ENCODE data around the gene ITGA8. TPM values are rescaled to one million over a fixed set of nuclear protein-coding genes. Genes with fewer than 3 reads are reported as not detected.
"Not testable (repeated sequence)": the region's sequence is repeated elsewhere in the genome, so short reads cannot be mapped to it uniquely, and the experiment has no call there.

ITGA8 gene
- total RNA-seq, 1 donor = 2.5 TPM

DNA sequence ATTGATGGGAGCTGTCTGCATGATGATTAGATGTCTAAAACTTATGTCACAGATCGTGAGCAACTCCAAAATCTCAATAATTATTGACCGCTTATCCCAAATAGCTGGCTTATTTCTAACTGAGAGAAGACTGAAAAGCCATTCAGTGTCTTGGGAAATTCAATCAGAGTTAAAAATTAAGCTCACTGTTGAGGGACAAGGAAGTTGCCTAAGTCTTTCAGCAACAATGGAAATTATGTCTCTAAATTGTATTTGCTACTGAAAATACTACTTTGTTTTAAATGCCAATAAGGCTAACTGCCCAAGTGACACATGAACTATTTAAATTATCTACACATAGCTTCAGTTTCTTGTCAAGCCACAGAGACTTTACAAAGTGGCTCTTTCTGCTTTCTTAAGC, 240.8 kb downstream of the ITGA8 start:
- no peak overlapping the region for H3K4me2 ChIP-seq (ENCODE audit: insufficient read depth, low read length)
- no peaks in the 10 kb centered on the region for H3K36me3 ChIP-seq (ENCODE audit: insufficient read depth, low read length)
- H3K79me2 ChIP-seq (ENCODE audit: insufficient read depth, low read length) = no peaks in the 10 kb centered on the region
- no peaks in the 10 kb centered on the region for H3K9me3 ChIP-seq (ENCODE audit: low read depth, low read length)
- H4K20me1 ChIP-seq (ENCODE audit: insufficient read depth, low read length) = no peaks in the 10 kb centered on the region
- no peak overlapping the region for H3K4me3 ChIP-seq (ENCODE audit: insufficient read depth, low read length)
- DNase-seq (ENCODE audit: insufficient read length, low spot score, missing footprints) = no peak
- H3K27me3 ChIP-seq (ENCODE audit: insufficient read depth, low read length) = peaks cover 14% of the 10 kb centered on the region
- TF ChIP-seq, protein P1, sequence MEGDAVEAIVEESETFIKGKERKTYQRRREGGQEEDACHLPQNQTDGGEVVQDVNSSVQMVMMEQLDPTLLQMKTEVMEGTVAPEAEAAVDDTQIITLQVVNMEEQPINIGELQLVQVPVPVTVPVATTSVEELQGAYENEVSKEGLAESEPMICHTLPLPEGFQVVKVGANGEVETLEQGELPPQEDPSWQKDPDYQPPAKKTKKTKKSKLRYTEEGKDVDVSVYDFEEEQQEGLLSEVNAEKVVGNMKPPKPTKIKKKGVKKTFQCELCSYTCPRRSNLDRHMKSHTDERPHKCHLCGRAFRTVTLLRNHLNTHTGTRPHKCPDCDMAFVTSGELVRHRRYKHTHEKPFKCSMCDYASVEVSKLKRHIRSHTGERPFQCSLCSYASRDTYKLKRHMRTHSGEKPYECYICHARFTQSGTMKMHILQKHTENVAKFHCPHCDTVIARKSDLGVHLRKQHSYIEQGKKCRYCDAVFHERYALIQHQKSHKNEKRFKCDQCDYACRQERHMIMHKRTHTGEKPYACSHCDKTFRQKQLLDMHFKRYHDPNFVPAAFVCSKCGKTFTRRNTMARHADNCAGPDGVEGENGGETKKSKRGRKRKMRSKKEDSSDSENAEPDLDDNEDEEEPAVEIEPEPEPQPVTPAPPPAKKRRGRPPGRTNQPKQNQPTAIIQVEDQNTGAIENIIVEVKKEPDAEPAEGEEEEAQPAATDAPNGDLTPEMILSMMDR (IDR thresholded peaks at IDR 0.05; ENCODE audit: extremely low read depth, low read depth, low read length) = no peak
- H3K27ac ChIP-seq (ENCODE audit: low read depth, low read length) = no peak overlapping the region
- peaks cover 9% of the 10 kb centered on the region for H3K4me1 ChIP-seq (ENCODE audit: insufficient read depth, low read length)
- H2AFZ ChIP-seq (ENCODE audit: low read length) = no peak overlapping the region

DNA sequence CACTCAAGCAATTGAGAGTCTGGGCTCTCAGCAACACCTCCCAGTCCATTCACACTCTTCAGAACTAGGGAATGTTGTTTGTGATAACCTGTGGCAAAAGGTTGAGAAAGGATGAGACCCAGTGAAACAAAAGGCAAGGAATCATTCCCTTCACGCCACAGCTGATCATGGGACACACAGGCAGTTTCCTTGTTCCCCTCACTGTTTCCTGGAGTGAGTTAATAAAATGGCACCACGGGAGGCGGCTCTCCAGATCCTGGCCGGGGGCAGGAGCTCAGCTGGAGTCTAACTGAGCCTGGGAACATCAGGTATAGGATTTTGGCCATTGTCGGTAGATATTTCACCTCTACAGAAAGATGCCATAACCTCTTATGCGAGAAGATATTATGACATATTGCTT, 241.3 kb downstream of the ITGA8 start:
- Histone ChIP-seq H3K9me3 (ENCODE audit: low read depth, low read length) (no peaks in the 10 kb centered on the region), H3K27me3 (ENCODE audit: insufficient read depth, low read length) (peaks cover 14% of the 10 kb centered on the region), H3K36me3 (ENCODE audit: insufficient read depth, low read length) (no peaks in the 10 kb centered on the region), H3K27ac (ENCODE audit: low read depth, low read length) (no peak overlapping the region), H3K79me2 (ENCODE audit: insufficient read depth, low read length) (no peaks in the 10 kb centered on the region), H4K20me1 (ENCODE audit: insufficient read depth, low read length) (no peaks in the 10 kb centered on the region), H3K4me3 (ENCODE audit: insufficient read depth, low read length) (no peak overlapping the region), H3K4me2 (ENCODE audit: insufficient read depth, low read length) (no peak overlapping the region), H2AFZ (ENCODE audit: low read length) (no peak overlapping the region), H3K4me1 (ENCODE audit: insufficient read depth, low read length) (peaks cover 9% of the 10 kb centered on the region)
- TF ChIP-seq, protein P1 (IDR thresholded peaks at IDR 0.05; ENCODE audit: extremely low read depth, low read depth, low read length) = no peak
- DNase-seq (ENCODE audit: insufficient read length, low spot score, missing footprints) = no peak

DNA sequence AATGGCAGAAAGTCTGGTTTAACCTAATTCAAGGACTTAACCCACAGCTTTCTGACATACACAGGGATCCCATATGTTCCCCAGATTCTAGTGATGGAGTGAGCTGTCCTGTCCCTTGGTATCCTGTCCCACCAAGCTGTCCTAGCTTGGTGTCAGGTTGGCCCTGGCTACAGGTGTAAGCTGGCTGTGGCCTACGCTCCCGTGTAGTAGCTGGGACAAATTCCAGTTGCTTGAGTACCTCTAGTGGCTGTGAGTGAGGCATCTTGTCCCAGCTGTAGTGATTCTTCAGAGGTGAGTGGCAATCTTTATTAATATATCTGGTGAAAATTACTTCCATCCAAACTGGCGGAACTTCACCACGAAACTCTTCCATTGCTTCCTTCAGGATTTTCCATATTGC, 243.4 kb downstream of the ITGA8 start:
- H3K27ac ChIP-seq (ENCODE audit: low read depth, low read length) = no peak overlapping the region
- H3K4me3 ChIP-seq (ENCODE audit: insufficient read depth, low read length) = no peak overlapping the region
- H3K27me3 ChIP-seq (ENCODE audit: insufficient read depth, low read length) = peaks cover 11% of the 10 kb centered on the region
- no peak overlapping the region for H2AFZ ChIP-seq (ENCODE audit: low read length)
- TF ChIP-seq, protein P1 (IDR thresholded peaks at IDR 0.05; ENCODE audit: extremely low read depth, low read depth, low read length) = no peak
- no peaks in the 10 kb centered on the region for H3K36me3 ChIP-seq (ENCODE audit: insufficient read depth, low read length)
- no peaks in the 10 kb centered on the region for H3K79me2 ChIP-seq (ENCODE audit: insufficient read depth, low read length)
- no peaks in the 10 kb centered on the region for H3K9me3 ChIP-seq (ENCODE audit: low read depth, low read length)
- no peak for DNase-seq (ENCODE audit: insufficient read length, low spot score, missing footprints)
- no peaks in the 10 kb centered on the region for H4K20me1 ChIP-seq (ENCODE audit: insufficient read depth, low read length)
- H3K4me2 ChIP-seq (ENCODE audit: insufficient read depth, low read length) = no peak overlapping the region
- H3K4me1 ChIP-seq (ENCODE audit: insufficient read depth, low read length) = peaks cover 25% of the 10 kb centered on the region

DNA sequence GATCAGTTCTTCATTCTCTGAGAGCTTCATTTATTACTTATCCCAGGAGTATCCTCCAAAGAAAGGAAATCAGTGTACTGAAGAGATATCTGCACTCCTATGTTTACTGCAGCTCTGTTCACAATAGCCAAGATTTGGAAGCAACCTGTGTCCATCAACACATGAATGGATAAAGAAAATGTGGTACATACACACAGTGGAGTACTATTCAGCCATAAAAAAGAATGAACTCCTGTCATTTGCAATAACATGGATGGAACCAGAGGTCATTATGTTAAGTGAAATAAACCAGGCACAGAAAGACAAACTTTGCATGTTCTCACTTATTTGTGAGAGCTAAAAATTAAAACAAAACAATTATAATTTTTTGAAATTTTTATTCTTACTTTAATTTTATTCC, 244.3 kb downstream of the ITGA8 start:
- H2AFZ ChIP-seq (ENCODE audit: low read length); H3K9me3 ChIP-seq (ENCODE audit: low read depth, low read length); DNase-seq (ENCODE audit: insufficient read length, low spot score, missing footprints); H3K36me3 ChIP-seq (ENCODE audit: insufficient read depth, low read length); H3K4me3 ChIP-seq (ENCODE audit: insufficient read depth, low read length); H3K27ac ChIP-seq (ENCODE audit: low read depth, low read length); H3K79me2 ChIP-seq (ENCODE audit: insufficient read depth, low read length); H3K4me2 ChIP-seq (ENCODE audit: insufficient read depth, low read length); H4K20me1 ChIP-seq (ENCODE audit: insufficient read depth, low read length): not testable (repeated sequence)
- H3K27me3 ChIP-seq (ENCODE audit: insufficient read depth, low read length) = peaks cover 13% of the 10 kb centered on the region
- peaks cover 25% of the 10 kb centered on the region for H3K4me1 ChIP-seq (ENCODE audit: insufficient read depth, low read length)
